Central memory CD4-positive, alpha-beta T cell (primary cell): ENCODE data around the gene ATF2.

ENCODE experiments used
- DNase-seq: peaks from one replicate; pipeline ENCODE4 v3.0.0; 2022
- total RNA-seq, 3 experiments: gene quantifications; one replicate each; lab custom pipeline; 2026; lab: John Stamatoyannopoulos, UW

Gene ATF2
- total RNA-seq, result 79.9 to 110 (median 88.1) reads per million in 3 experiments

GRCh38 chr2:175167792-175168563, at the start of gene ATF2:
Gene ATF2, minus strand, starts transcription at chr2:175168203. Its CDS starts 31,760 bp downstream, at chr2:175136443.
- peak; percentile 99 for DNase-seq

- DNase-seq, result no peak
These were observed 39.9 kb upstream of the ATF2 start for GRCh38 chr2:175207741-175208438.

GRCh38 chr2:175206866-175207265, 38.9 kb upstream of the ATF2 start:
- no peak for DNase-seq

GRCh38 chr2:175205523-175205922, 37.5 kb upstream of the ATF2 start:
- no peak for DNase-seq

- no peak for DNase-seq
These were observed 35.9 kb upstream of the ATF2 start for GRCh38 chr2:175203621-175204496.

- no peak for DNase-seq
These were observed 27.0 kb upstream of the ATF2 start for GRCh38 chr2:175195012-175195411.

- no peak for DNase-seq
These were observed 20.8 kb upstream of the ATF2 start for GRCh38 chr2:175188761-175189160.

GRCh38 chr2:175187378-175187777, 19.4 kb upstream of the ATF2 start:
- no peak for DNase-seq

GRCh38 chr2:175183674-175184073, 15.7 kb upstream of the ATF2 start:
- no peak for DNase-seq

GRCh38 chr2:175181877-175182308, 13.9 kb upstream of the ATF2 start:
- no peak for DNase-seq

- peak; percentile 89 for DNase-seq
These were observed 13.3 kb upstream of the ATF2 start, which contains the start of gene ATP5MC3 for GRCh38 chr2:175181104-175181876. Gene ATP5MC3, minus strand, starts transcription at chr2:175181710. Its CDS starts 317 bp downstream, at chr2:175181393.

GRCh38 chr2:175180701-175181103, 12.7 kb upstream of the ATF2 start:
- DNase-seq, result peak; percentile 42

- DNase-seq, result no peak
These were observed 8.6 kb upstream of the ATF2 start for GRCh38 chr2:175176624-175177023.

GRCh38 chr2:175175896-175176295, 7.9 kb upstream of the ATF2 start:
- DNase-seq, result no peak

- no peak for DNase-seq
These were observed 7.3 kb upstream of the ATF2 start for GRCh38 chr2:175175320-175175719.

- DNase-seq, result no peak
These were observed 2.8 kb upstream of the ATF2 start for GRCh38 chr2:175170659-175171304.

GRCh38 chr2:175169191-175169590, 1.2 kb upstream of the ATF2 start:
- no peak for DNase-seq

- DNase-seq, result no peak
These were observed 552 bp upstream of the ATF2 start for GRCh38 chr2:175168564-175168945.

- DNase-seq, result no peak
These were observed 769 bp downstream of the ATF2 start for GRCh38 chr2:175167076-175167791.

GRCh38 chr2:175166216-175166824, 1.7 kb downstream of the ATF2 start:
- DNase-seq, result no peak
